Endodermal cell (in vitro differentiated cells): ENCODE data around the gene AFAP1L2. TPM values are rescaled to one million over a fixed set of nuclear protein-coding genes. Genes with fewer than 3 reads are reported as not detected.

Experiments used
- DNase-seq: peaks from one replicate; pipeline ENCODE4 v3.0.0-alpha.2; 2017
- H3K27ac ChIP-seq: 2 replicates; pipeline ENCODE4 v1.5.1; 2013; ENCODE audit warnings: mild to moderate bottlenecking, low read depth, low read length, moderate library complexity
- H3K27me3 ChIP-seq: 2 replicates; pipeline ENCODE4 v1.6.1; 2013; ENCODE audit warnings: mild to moderate bottlenecking, low read length, moderate library complexity; ENCODE audit not compliant: insufficient read depth, control insufficient read depth, poor library complexity, severe bottlenecking
- H3K36me3 ChIP-seq: 2 replicates; pipeline ENCODE4 v1.7.0; 2013; ENCODE audit warnings: mild to moderate bottlenecking, low read length, moderate library complexity; ENCODE audit not compliant: control insufficient read depth, insufficient read depth
- H3K4me1 ChIP-seq: one replicate; pipeline ENCODE4 v1.7.0; 2013; ENCODE audit warnings: low read length; ENCODE audit not compliant: control insufficient read depth, insufficient read depth
- H3K4me3 ChIP-seq: 2 replicates; pipeline ENCODE4 v1.5.1; 2013; ENCODE audit warnings: mild to moderate bottlenecking, low read length, moderate library complexity
- H3K9ac ChIP-seq: 2 replicates; pipeline ENCODE4 v1.6.1; 2013; ENCODE audit warnings: mild to moderate bottlenecking, low read length, moderate library complexity; ENCODE audit not compliant: poor library complexity, severe bottlenecking; ENCODE audit errors: extremely low read depth
- H3K9me3 ChIP-seq: 2 replicates; pipeline ENCODE4 v1.6.1; 2013; ENCODE audit warnings: mild to moderate bottlenecking, low read length, moderate library complexity; ENCODE audit not compliant: control insufficient read depth
- H3K27ac Mint-ChIP-seq: 2 replicates; pipeline ENCODE4 v1.8.0; 2020; ENCODE audit warnings: mixed read lengths
- H3K27me3 Mint-ChIP-seq: 2 replicates; pipeline ENCODE4 v1.8.0; 2021; ENCODE audit warnings: mild to moderate bottlenecking, mixed read lengths; ENCODE audit not compliant: insufficient read depth
- H3K36me3 Mint-ChIP-seq: 2 replicates; pipeline ENCODE4 v1.8.0; 2020; ENCODE audit warnings: low read depth, mixed read lengths
- H3K4me1 Mint-ChIP-seq: 2 replicates; pipeline ENCODE4 v1.8.0; 2020; ENCODE audit warnings: mixed read lengths
- H3K4me3 Mint-ChIP-seq: 2 replicates; pipeline ENCODE4 v1.8.0; 2020; ENCODE audit warnings: mild to moderate bottlenecking, moderate library complexity, mixed read lengths
- H3K9me3 Mint-ChIP-seq: 2 replicates; pipeline ENCODE4 v1.8.0; 2020; ENCODE audit warnings: mild to moderate bottlenecking, mixed read lengths
- CTCF ChIP-seq: fragments of 200-600 bp; sonication (generic); conservative IDR thresholded peaks from 2 replicates; pipeline ENCODE4 v1.5.0; 2021; ENCODE audit warnings: antibody characterized with exemption, mild to moderate bottlenecking
- WGBS, 2 experiments: methylation state at CpG; one replicate each; pipeline versions ENCODE4 v1.1.5 to v1.1.7; 2013; ENCODE audit warnings: missing lambda C conversion rate in 2 of 2, mixed read lengths in 1 of 2; ENCODE audit not compliant: insufficient coverage in 1 of 2, insufficient read length in 1 of 2; 5-methylcytosine and 5-hydroxymethylcytosine counted together
- total RNA-seq, 2 donors: library from RNA; stranded (reverse); fragmentation: NEBNext Ultra II Directional in 1 of 2; extraction: Animal tissue kit (Norgen Biotek cat#: 25700) in 1 of 2; gene quantifications; 2 replicates in 1 of 2; 3 replicates in 1 of 2; pipeline ENCODE4 v1.2.1, GENCODE V29; 2021

Gene AFAP1L2
- total RNA-seq, 2 donors from 2014 or later, result 1.5 to 2.2 TPM

GRCh38 chr10:114332301-114333192 is 71.8 kb downstream of the AFAP1L2 start:
- Mint-ChIP-seq H3K9me3 (no peaks in the 10 kb centered on the region), H3K27me3 (peaks cover 5% of the 10 kb centered on the region), H3K4me3 (no peak overlapping the region), H3K27ac (no peak overlapping the region), H3K4me1 (peaks cover 9% of the 10 kb centered on the region), H3K36me3 (no peaks in the 10 kb centered on the region)
- H3K27ac ChIP-seq, result no peak overlapping the region
- no peak overlapping the region for H3K4me3 ChIP-seq
- WGBS, 2 experiments, result 88 to 89% methylated on average over 6 to 14 of the region's 14 CpGs
- peak; percentile 69 for DNase-seq
- H3K36me3 ChIP-seq, result no peaks in the 10 kb centered on the region
- H3K4me1 ChIP-seq, result no peaks in the 10 kb centered on the region
- no peaks in the 10 kb centered on the region for H3K27me3 ChIP-seq
- H3K9me3 ChIP-seq, result no peaks in the 10 kb centered on the region
- H3K9ac ChIP-seq, result no peak overlapping the region
- TF ChIP-seq CTCF, result no peak

GRCh38 chr10:114329634-114330365 is 74.5 kb downstream of the AFAP1L2 start:
- H3K9me3 Mint-ChIP-seq, result no peaks in the 10 kb centered on the region
- H3K9ac ChIP-seq, result no peak overlapping the region
- no peak for TF ChIP-seq CTCF
- no peak overlapping the region for H3K4me3 Mint-ChIP-seq
- no peak overlapping the region for H3K27ac ChIP-seq
- no peak for DNase-seq
- H3K4me1 ChIP-seq, result no peaks in the 10 kb centered on the region
- no peaks in the 10 kb centered on the region for H3K9me3 ChIP-seq
- H3K4me3 ChIP-seq, result no peak overlapping the region
- H3K27me3 Mint-ChIP-seq, result no peaks in the 10 kb centered on the region
- H3K27ac Mint-ChIP-seq, result no peak overlapping the region
- no peaks in the 10 kb centered on the region for H3K36me3 Mint-ChIP-seq
- WGBS, 2 experiments, result 79 to 93% methylated on average over 5 to 10 of the region's 10 CpGs
- H3K36me3 ChIP-seq, result no peaks in the 10 kb centered on the region
- no peaks in the 10 kb centered on the region for H3K27me3 ChIP-seq
- H3K4me1 Mint-ChIP-seq, result peaks cover 2% of the 10 kb centered on the region

- Histone ChIP-seq H3K9ac (no peak overlapping the region), H3K4me1 (no peaks in the 10 kb centered on the region), H3K9me3 (no peaks in the 10 kb centered on the region), H3K27ac (no peak overlapping the region), H3K4me3 (no peak overlapping the region), H3K36me3 (no peaks in the 10 kb centered on the region), H3K27me3 (no peaks in the 10 kb centered on the region)
- no peak for TF ChIP-seq CTCF
- no peaks in the 10 kb centered on the region for H3K9me3 Mint-ChIP-seq
- no peaks in the 10 kb centered on the region for H3K27me3 Mint-ChIP-seq
- H3K36me3 Mint-ChIP-seq, result no peaks in the 10 kb centered on the region
- no peak overlapping the region for H3K27ac Mint-ChIP-seq
- DNase-seq, result no peak
- H3K4me1 Mint-ChIP-seq, result peaks cover 2% of the 10 kb centered on the region
- WGBS, 2 experiments, result 88 to 100% methylated on average over 4 to 6 of the region's 6 CpGs
- H3K4me3 Mint-ChIP-seq, result no peak overlapping the region
Observed at GRCh38 chr10:114328874-114329273, 75.4 kb downstream of the AFAP1L2 start.
